Progenitor cell of endocrine pancreas (in vitro differentiated cells): ENCODE data around the gene MS4A10. TPM values are rescaled to one million over a fixed set of nuclear protein-coding genes. Genes with fewer than 3 reads are reported as not detected.

ENCODE experiments used
- DNase-seq: peaks from one replicate; pipeline ENCODE4 v3.0.0; 2021; ENCODE audit warnings: low spot score; ENCODE audit not compliant: unreplicated experiment
- H3K27ac Mint-ChIP-seq: 2 replicates; pipeline ENCODE4 v1.8.0; 2021; ENCODE audit warnings: mild to moderate bottlenecking, moderate library complexity, mixed read lengths
- H3K27me3 Mint-ChIP-seq: 2 replicates; pipeline ENCODE4 v1.8.0; 2021; ENCODE audit warnings: mixed read lengths
- H3K36me3 Mint-ChIP-seq: 2 replicates; pipeline ENCODE4 v1.8.0; 2022; ENCODE audit warnings: mixed read lengths; ENCODE audit not compliant: insufficient read depth
- H3K4me1 Mint-ChIP-seq: 2 replicates; pipeline ENCODE4 v1.8.0; 2021; ENCODE audit warnings: low read depth, mixed read lengths
- H3K4me3 Mint-ChIP-seq: 2 replicates; pipeline ENCODE4 v1.8.0; 2021; ENCODE audit warnings: low read depth, mild to moderate bottlenecking, moderate library complexity, mixed read lengths
- H3K9me3 Mint-ChIP-seq: 2 replicates; pipeline ENCODE4 v1.8.0; 2021; ENCODE audit warnings: low read depth, mixed read lengths
- total RNA-seq: library from RNA; stranded (reverse); gene quantifications from 2 replicates; pipeline ENCODE4 v1.2.1, GENCODE V29; 2021
- TF ChIP-seq, protein P1 (sequence below): fragments of 200-600 bp; sonication (generic); IDR thresholded peaks from one replicate; pipeline ENCODE4 v1.5.0; 2021; ENCODE audit warnings: antibody characterized with exemption, mild to moderate bottlenecking; ENCODE audit not compliant: unreplicated experiment

Gene MS4A10
- total RNA-seq, 1 donor from 2014 or later, result not detected

DNA sequence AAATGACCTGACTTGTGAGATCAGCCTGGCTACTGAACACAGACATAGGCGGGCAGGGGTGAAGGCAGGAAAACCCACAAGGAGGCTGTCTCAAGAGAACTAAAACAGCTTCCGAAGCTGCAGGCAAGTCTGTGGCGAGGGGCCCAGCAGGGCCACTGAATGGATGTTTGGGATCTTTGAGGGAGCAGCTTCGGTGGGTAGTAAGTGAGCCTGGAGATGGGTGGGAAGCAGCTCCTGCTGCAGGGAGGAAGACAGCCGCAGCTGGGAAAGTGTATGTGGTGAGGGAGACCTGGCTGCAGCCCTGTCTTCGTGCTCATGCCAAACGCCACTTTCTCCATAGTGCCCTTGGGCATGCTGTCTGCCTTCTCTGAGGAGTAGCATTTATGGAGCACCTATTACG is 60.2 kb downstream of the MS4A10 start:
- no peaks in the 10 kb centered on the region for H3K9me3 Mint-ChIP-seq
- TF ChIP-seq, protein P1, sequence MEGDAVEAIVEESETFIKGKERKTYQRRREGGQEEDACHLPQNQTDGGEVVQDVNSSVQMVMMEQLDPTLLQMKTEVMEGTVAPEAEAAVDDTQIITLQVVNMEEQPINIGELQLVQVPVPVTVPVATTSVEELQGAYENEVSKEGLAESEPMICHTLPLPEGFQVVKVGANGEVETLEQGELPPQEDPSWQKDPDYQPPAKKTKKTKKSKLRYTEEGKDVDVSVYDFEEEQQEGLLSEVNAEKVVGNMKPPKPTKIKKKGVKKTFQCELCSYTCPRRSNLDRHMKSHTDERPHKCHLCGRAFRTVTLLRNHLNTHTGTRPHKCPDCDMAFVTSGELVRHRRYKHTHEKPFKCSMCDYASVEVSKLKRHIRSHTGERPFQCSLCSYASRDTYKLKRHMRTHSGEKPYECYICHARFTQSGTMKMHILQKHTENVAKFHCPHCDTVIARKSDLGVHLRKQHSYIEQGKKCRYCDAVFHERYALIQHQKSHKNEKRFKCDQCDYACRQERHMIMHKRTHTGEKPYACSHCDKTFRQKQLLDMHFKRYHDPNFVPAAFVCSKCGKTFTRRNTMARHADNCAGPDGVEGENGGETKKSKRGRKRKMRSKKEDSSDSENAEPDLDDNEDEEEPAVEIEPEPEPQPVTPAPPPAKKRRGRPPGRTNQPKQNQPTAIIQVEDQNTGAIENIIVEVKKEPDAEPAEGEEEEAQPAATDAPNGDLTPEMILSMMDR, result no peak
- H3K36me3 Mint-ChIP-seq, result peaks cover 3% of the 10 kb centered on the region
- H3K4me1 Mint-ChIP-seq, result peaks cover 33% of the 10 kb centered on the region
- no peak overlapping the region for H3K4me3 Mint-ChIP-seq
- no peaks in the 10 kb centered on the region for H3K27me3 Mint-ChIP-seq
- DNase-seq, result no peak
- peak overlapping the region; percentile 77 for H3K27ac Mint-ChIP-seq

DNA sequence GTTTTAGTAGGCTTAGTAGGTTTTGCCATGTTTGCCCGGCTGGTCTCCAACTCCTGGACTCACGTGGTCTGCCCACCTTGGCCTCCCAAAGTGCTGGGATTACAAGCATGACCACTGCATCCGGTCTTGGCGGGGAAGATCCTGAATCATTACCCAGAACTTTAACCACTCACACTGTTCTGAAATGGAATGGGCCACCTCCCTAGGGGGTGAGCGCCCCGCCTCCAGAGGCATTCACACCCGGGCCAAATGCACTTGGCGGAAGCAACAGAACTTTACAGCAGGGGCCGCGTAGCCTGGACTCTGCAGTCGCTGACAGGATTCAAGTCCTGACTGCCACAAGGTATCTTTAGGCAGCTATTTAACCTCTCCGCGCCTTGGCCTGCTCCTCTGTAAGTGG is 62.1 kb downstream of the MS4A10 start:
- no peak overlapping the region for H3K27ac Mint-ChIP-seq
- peaks cover 29% of the 10 kb centered on the region for H3K4me1 Mint-ChIP-seq
- no peaks in the 10 kb centered on the region for H3K9me3 Mint-ChIP-seq
- no peaks in the 10 kb centered on the region for H3K27me3 Mint-ChIP-seq
- H3K4me3 Mint-ChIP-seq, result no peak overlapping the region
- H3K36me3 Mint-ChIP-seq, result peaks cover 8% of the 10 kb centered on the region
- DNase-seq, result no peak
- TF ChIP-seq, protein P1, result no peak

DNA sequence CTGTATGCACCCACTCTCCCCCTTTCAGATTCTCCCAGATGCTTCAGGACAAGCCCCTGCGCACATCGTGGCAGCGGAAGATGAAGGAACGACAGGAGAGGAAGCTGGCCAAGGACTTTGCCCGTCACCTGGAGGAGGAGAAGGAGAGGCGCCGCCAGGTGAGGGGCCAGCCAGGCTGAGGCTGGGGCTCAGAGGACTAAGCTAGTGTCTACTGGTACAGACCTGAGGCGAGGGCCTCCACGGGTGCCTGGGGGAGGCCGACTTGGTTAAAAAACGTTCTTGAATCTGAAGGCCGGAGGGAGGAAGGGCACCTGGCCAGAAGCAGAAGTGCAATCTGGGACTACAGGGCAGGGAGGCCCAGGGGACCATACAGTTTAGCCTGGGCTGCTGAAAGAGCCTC is 62.8 kb downstream of the MS4A10 start:
- H3K27me3 Mint-ChIP-seq, result no peaks in the 10 kb centered on the region
- H3K9me3 Mint-ChIP-seq, result no peaks in the 10 kb centered on the region
- H3K4me3 Mint-ChIP-seq, result no peak overlapping the region

DNA sequence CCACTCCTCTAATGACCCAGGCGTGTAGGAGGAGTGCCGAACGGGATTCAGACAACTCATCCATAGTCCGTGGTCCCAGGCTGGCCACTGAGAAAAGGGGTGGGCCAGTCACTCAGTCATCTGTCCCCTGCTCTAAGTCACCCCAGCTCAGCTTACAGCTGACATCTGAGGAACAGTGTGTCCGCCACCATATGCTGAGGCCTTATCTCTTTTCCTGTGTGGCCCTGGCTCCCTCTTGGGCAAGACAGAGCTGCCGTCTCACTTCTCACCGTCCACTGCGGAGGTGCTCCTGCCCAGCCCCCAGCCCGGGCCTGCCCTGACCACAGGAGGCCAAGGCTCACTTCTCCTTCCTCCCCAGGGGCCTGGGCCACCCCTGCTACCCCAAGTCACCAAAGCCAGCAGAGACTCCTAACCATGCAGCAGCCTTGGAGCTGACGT is 63.6 kb downstream of the MS4A10 start:
- TF ChIP-seq, protein P1, result no peak
- Mint-ChIP-seq H3K27me3 (no peaks in the 10 kb centered on the region), H3K27ac (no peak overlapping the region), H3K4me3 (no peak overlapping the region), H3K9me3 (no peaks in the 10 kb centered on the region), H3K4me1 (peaks cover 16% of the 10 kb centered on the region), H3K36me3 (peaks cover 8% of the 10 kb centered on the region)
- no peak for DNase-seq

More for the DNA sequence above, 62.8 kb downstream of the MS4A10 start:
- DNase-seq, result no peak
- peaks cover 8% of the 10 kb centered on the region for H3K36me3 Mint-ChIP-seq
- H3K27ac Mint-ChIP-seq, result no peak overlapping the region
- peaks cover 25% of the 10 kb centered on the region for H3K4me1 Mint-ChIP-seq
- TF ChIP-seq, protein P1, result no peak

DNA sequence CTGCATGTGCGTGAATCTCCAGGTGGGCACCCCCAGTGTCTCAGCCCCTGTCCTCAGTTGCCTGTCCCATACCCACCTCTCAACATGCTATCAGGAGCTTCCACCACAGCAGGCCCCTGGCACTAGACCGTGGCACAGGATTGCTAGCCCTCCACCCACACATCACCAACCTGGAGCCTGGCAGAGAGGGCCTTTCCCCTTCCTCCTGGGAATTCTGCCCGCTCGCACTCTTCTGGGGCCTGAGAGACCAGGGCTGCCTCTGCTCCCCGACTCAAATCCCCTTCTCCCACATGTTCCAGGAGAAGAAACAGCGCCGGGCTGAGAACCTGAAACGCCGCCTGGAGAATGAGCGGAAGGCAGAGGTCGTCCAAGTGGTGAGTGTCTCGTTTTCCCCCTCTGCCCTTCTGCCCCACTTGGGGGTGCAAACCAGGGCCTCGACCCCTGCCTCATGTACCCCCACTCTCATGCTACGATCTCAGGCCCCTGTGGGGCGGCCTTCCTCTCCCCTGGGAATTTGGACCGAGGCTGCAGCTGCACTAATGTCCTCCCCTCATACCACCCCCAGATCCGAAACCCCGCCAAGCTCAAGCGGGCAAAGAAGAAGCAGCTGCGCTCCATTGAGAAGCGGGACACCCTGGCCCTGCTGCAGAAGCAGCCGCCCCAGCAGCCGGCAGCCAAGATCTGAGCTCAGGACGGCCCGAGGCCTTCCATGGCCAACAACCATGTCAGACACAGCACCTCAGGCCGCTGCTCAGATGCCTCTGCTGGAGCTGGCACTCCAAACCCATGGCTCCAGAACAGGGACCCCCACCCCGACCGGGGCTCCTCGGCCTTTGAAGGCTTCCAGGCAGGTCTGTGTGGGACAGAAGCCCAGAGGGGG is 64.7 kb downstream of the MS4A10 start:
- H3K27ac Mint-ChIP-seq, result no peak overlapping the region
- no peak overlapping the region for H3K4me3 Mint-ChIP-seq
- DNase-seq, result no peak
- H3K4me1 Mint-ChIP-seq, result peaks cover 5% of the 10 kb centered on the region
- TF ChIP-seq, protein P1, result no peak
- no peaks in the 10 kb centered on the region for H3K9me3 Mint-ChIP-seq
- H3K27me3 Mint-ChIP-seq, result no peaks in the 10 kb centered on the region
- peaks cover 8% of the 10 kb centered on the region for H3K36me3 Mint-ChIP-seq

Other genes with a start within 250 kb of the MS4A10 start
- 5.1 and 6.0 TPM in 2 replicates for gene MS4A8, start 85.7 kb upstream of the MS4A10 start, total RNA-seq
- gene MS4A18, start 60.6 kb upstream of the MS4A10 start, total RNA-seq, result not detected in 2 replicates
- gene MS4A15, start 28.5 kb upstream of the MS4A10 start, total RNA-seq, result not detected in 2 replicates
- 22.7 and 22.8 TPM in 2 replicates for gene CCDC86, start 56.8 kb downstream of the MS4A10 start, total RNA-seq
- 2.0 and 2.2 TPM in 2 replicates for gene PTGDR2, start 70.6 kb downstream of the MS4A10 start, total RNA-seq
- not detected in 2 replicates for gene ZP1, start 82.2 kb downstream of the MS4A10 start, total RNA-seq
- 102 and 111 TPM in 2 replicates for gene PRPF19, start 121.3 kb downstream of the MS4A10 start, total RNA-seq
- 45.7 and 48.7 TPM in 2 replicates for gene TMEM109, start 128.8 kb downstream of the MS4A10 start, total RNA-seq
- 261 and 292 TPM in 2 replicates for gene TMEM132A, start 139.1 kb downstream of the MS4A10 start, total RNA-seq
- gene SLC15A3, start 166.8 kb downstream of the MS4A10 start, total RNA-seq, result 4.8 and 6.2 TPM in 2 replicates
- 0.55 and 0.62 TPM in 2 replicates for gene CD6, start 186.3 kb downstream of the MS4A10 start, total RNA-seq